Measurements from ENCODE around the gene PRR15L.

DNA sequence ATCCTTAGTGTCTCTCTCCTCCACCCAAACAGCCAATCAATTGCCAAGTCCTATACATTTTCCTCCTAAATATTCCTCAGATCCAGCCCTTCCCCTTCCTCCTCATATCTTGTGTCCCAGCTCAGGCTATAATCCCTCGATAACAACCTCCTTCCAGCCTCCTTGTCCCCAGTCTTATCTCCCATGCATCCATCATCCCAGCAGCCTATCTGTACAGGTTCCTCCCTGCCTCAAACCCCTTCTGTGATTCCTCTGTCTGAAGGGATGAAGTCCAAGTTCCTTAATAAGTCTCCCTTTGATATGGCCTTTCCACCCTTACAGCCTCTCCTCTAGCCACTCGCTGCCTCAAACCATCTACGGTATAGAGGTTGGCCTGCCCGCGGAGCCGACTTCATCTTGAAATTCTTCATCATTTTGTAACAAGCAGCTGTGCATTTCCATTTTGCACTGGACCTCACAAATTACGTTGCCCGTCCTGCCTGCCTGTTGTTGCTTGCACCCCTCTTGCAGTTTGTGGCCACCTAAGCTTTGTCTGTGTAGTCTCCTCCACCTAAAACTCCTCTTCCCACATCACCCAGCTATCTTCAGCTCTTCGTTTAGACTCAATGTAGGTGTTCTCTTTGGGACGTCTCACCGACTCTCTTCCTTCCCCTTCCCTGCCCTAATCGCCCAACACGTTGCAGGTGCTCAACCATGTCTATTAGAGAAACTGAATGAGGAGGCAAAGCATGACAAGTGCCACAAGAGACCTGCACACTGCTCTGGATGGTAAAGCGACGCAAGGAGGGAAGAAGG lies 12.4 kb upstream of the PRR15L start:
- TF ChIP-seq POLR2AphosphoS5 (IDR thresholded peaks at IDR 0.05; ENCODE audit: insufficient read depth in 1 of 2, low read depth in 1 of 2): no peak
- TF ChIP-seq, protein P1, sequence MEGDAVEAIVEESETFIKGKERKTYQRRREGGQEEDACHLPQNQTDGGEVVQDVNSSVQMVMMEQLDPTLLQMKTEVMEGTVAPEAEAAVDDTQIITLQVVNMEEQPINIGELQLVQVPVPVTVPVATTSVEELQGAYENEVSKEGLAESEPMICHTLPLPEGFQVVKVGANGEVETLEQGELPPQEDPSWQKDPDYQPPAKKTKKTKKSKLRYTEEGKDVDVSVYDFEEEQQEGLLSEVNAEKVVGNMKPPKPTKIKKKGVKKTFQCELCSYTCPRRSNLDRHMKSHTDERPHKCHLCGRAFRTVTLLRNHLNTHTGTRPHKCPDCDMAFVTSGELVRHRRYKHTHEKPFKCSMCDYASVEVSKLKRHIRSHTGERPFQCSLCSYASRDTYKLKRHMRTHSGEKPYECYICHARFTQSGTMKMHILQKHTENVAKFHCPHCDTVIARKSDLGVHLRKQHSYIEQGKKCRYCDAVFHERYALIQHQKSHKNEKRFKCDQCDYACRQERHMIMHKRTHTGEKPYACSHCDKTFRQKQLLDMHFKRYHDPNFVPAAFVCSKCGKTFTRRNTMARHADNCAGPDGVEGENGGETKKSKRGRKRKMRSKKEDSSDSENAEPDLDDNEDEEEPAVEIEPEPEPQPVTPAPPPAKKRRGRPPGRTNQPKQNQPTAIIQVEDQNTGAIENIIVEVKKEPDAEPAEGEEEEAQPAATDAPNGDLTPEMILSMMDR (IDR thresholded peaks at IDR 0.05): no peak
- no peak for TF ChIP-seq POLR2A (IDR thresholded peaks at IDR 0.05)
